Cerebellar cortex (tissue), 1 donor: ENCODE data around the gene RIOK2.
"Not testable (repeated sequence)": the region's sequence is repeated elsewhere in the genome, so short reads cannot be mapped to it uniquely, and the experiment has no call there.

Experiments used
- DNase-seq: peaks from one replicate; pipeline ENCODE4 v3.0.0-alpha.2; 2015; ENCODE audit warnings: low spot score

The RIOK2 gene

GRCh38 chr5:97183100-97183929 is at the start of gene RIOK2:
Gene RIOK2 (minus strand): TSS chr5:97183247. CDS start chr5:97183191, 56 bp downstream.
- peak; percentile 97 for DNase-seq

GRCh38 chr5:97231025-97231636 is 48.1 kb upstream of the RIOK2 start:
- peak; percentile 75 for DNase-seq

GRCh38 chr5:97229688-97230285 is 46.7 kb upstream of the RIOK2 start:
- DNase-seq = no peak

- DNase-seq = no peak
Observed at GRCh38 chr5:97229196-97229595, 46.1 kb upstream of the RIOK2 start.

- no peak for DNase-seq
Observed at GRCh38 chr5:97225222-97225621, 42.2 kb upstream of the RIOK2 start.

- DNase-seq = no peak
Observed at GRCh38 chr5:97224112-97224750, 41.2 kb upstream of the RIOK2 start.

GRCh38 chr5:97223596-97223995 is 40.5 kb upstream of the RIOK2 start:
- no peak for DNase-seq

- no peak for DNase-seq
Observed at GRCh38 chr5:97209343-97209742, 26.3 kb upstream of the RIOK2 start.

GRCh38 chr5:97208714-97209113 is 25.7 kb upstream of the RIOK2 start:
- no peak for DNase-seq

GRCh38 chr5:97208184-97208713 is 25.2 kb upstream of the RIOK2 start:
- DNase-seq = no peak

GRCh38 chr5:97194366-97194765 is 11.3 kb upstream of the RIOK2 start:
- DNase-seq = no peak

GRCh38 chr5:97193355-97193688 is 10.3 kb upstream of the RIOK2 start:
- DNase-seq = no peak

- DNase-seq = no peak
Observed at GRCh38 chr5:97192580-97193354, 9.7 kb upstream of the RIOK2 start.

GRCh38 chr5:97191893-97192292 is 8.8 kb upstream of the RIOK2 start:
- no peak for DNase-seq

GRCh38 chr5:97189523-97189922 is 6.5 kb upstream of the RIOK2 start:
- DNase-seq = not testable (repeated sequence)

GRCh38 chr5:97183930-97184213 is 825 bp upstream of the RIOK2 start:
- no peak for DNase-seq

GRCh38 chr5:97182571-97183099 is 412 bp downstream of the RIOK2 start:
- DNase-seq = no peak

GRCh38 chr5:97181856-97182545 is 1.0 kb downstream of the RIOK2 start:
- DNase-seq = no peak

- not testable (repeated sequence) for DNase-seq
Observed at GRCh38 chr5:97179457-97179856, 3.6 kb downstream of the RIOK2 start.

GRCh38 chr5:97172227-97172626 is 10.8 kb downstream of the RIOK2 start:
- no peak for DNase-seq

- DNase-seq = no peak
Observed at GRCh38 chr5:97171703-97172102, 11.3 kb downstream of the RIOK2 start.
